ENCODE results near the gene CDYL2. TPM values are rescaled to one million over a fixed set of nuclear protein-coding genes. Genes with fewer than 3 reads are reported as not detected.
A peak's percentile ranks its signal among the peaks of the same experiment; 100 is the strongest.

CDYL2 gene
- total RNA-seq, 3 donors from 2014 or later = 6.3 to 8.9 (median 7.5) TPM

GRCh38 chr16:80577485-80578280 lies 226.7 kb downstream of the CDYL2 start:
- Histone ChIP-seq H3K4me1 (ENCODE audit: low read depth) (no peaks in the 10 kb centered on the region), H3K9me3 (no peaks in the 10 kb centered on the region), H3K4me3 (no peak overlapping the region), H3K36me3 (ENCODE audit: low read depth) (no peaks in the 10 kb centered on the region)
- no peak for DNase-seq
- no peak for ATAC-seq
- no peak for TF ChIP-seq CTCF (IDR thresholded peaks at IDR 0.05)
- intact Hi-C loops (cut with DNase I, micrococcal nuclease) = no loop called here

- Histone ChIP-seq H3K4me1 (ENCODE audit: low read depth) (no peaks in the 10 kb centered on the region), H3K9me3 (no peaks in the 10 kb centered on the region), H3K4me3 (no peak overlapping the region), H3K36me3 (ENCODE audit: low read depth) (no peaks in the 10 kb centered on the region)
- DNase-seq (no peak), ATAC-seq (no peak)
- intact Hi-C loops (cut with DNase I, micrococcal nuclease) = no loop called here
- no peak for TF ChIP-seq CTCF (IDR thresholded peaks at IDR 0.05)
Measured at GRCh38 chr16:80576343-80576912, 228.0 kb downstream of the CDYL2 start.

- intact Hi-C loops (cut with DNase I, micrococcal nuclease) = no loop called here
- no peaks in the 10 kb centered on the region for H3K9me3 ChIP-seq
- H3K4me1 ChIP-seq (ENCODE audit: low read depth) = no peaks in the 10 kb centered on the region
- H3K4me3 ChIP-seq = no peak overlapping the region
- DNase-seq (no peak), ATAC-seq (no peak)
- TF ChIP-seq CTCF (IDR thresholded peaks at IDR 0.05) = no peak
- H3K36me3 ChIP-seq (ENCODE audit: low read depth) = no peaks in the 10 kb centered on the region
Measured at GRCh38 chr16:80573700-80574120, 230.7 kb downstream of the CDYL2 start.

GRCh38 chr16:80570106-80570478 lies 234.3 kb downstream of the CDYL2 start:
- Histone ChIP-seq H3K4me3 (no peak overlapping the region), H3K36me3 (ENCODE audit: low read depth) (no peaks in the 10 kb centered on the region), H3K4me1 (ENCODE audit: low read depth) (no peaks in the 10 kb centered on the region), H3K9me3 (no peaks in the 10 kb centered on the region)
- ATAC-seq (no peak), DNase-seq (no peak)
- TF ChIP-seq CTCF (IDR thresholded peaks at IDR 0.05) = no peak
- intact Hi-C loops (cut with DNase I, micrococcal nuclease) = no loop called here

GRCh38 chr16:80569440-80570105 lies 234.8 kb downstream of the CDYL2 start:
- peak; percentile 63 for ATAC-seq
- no peak for TF ChIP-seq CTCF (IDR thresholded peaks at IDR 0.05)
- Histone ChIP-seq H3K4me1 (ENCODE audit: low read depth) (no peaks in the 10 kb centered on the region), H3K9me3 (no peaks in the 10 kb centered on the region), H3K4me3 (no peak overlapping the region), H3K36me3 (ENCODE audit: low read depth) (no peaks in the 10 kb centered on the region)
- DNase-seq = no peak
- intact Hi-C loops (cut with DNase I, micrococcal nuclease) = no loop called here
